GM18508 (cell line): ENCODE results near the gene ONECUT1.

Experiments
- ATAC-seq: cut with Tn5 transposase; IDR thresholded peaks from one replicate; pipeline ENCODE4 v1.9.1; 2021; ENCODE audit warnings: moderate number of reproducible peaks; ENCODE audit not compliant: insufficient read depth, unreplicated experiment

The ONECUT1 gene

GRCh38 chr15:52797625-52798501, 7.7 kb upstream of the ONECUT1 start:
- no peak for ATAC-seq

DNA sequence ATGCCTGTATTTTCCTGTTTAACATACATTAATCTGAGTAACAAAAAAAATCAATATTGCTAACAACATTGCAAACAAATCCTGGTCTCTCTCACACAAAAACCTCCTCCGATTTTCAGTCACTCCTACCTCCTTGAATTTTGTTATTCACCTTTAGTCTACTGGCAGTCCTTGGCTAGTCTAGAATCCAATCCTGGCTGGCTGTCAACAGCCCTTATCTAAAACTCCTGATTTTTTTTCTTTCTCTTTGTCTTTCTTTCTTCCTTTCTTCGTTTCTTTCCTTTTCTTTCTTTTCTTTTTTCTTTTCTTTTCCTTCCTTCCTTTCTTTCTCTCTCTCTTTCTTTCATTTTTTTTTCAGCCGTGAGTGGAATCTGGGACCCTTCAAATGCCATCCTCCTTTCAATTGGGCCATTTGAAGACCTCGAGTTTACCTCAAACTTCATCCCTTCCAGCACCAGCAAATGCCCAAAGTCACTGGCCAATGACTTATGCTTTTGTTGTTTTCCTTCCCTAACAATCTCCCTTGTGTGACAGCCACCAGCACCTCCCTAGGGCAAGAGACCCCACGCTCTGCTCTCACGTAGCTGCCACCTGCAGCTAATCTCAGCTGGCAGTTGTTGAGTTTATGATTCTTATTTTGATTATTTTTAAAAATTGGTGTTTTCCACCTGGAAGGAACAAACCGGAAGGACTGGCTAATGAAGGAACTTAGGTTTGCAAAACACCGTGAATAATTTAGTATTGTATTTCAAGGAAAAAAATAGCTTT, 6.8 kb upstream of the ONECUT1 start:
- no peak for ATAC-seq

GRCh38 chr15:52796228-52796521, 6.0 kb upstream of the ONECUT1 start:
- no peak for ATAC-seq

DNA sequence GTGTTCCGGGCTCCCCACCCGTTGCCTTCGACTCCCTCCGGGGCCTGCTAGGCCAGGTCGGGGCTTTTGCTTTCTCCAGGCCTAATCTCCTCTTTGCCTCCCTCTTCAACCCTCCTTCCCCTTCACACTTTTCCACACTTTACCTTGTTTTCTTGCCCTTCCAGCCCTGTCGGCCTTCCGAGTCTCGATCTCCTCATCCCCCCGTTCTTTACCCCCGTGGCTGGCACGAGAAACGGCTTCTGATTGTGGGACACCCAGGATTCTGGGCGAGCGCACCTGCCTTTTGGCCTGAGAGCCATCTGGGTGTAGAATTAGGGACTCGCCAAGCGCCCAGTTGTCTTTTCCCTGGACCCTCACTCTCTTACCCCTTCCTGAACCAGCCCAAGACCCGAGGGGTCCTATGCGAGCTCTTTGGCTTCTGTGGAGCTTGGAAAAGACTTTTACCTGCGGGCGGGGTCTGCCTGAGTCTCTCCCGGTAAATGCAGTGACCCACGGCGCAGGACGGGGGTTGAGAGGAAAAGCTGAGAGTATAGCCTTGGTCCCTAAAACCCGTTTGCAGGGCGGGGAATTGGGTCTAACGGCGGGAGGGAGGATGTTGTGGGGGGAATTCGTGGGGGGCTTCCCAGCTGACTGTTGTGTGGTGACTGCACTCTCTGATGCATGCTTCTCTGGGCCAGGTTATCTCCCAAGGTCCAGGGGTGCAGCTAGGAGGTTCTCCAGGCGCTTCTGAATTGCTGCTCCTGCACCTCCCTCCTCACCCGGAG, 5.5 kb upstream of the ONECUT1 start:
- ATAC-seq, result no peak

- ATAC-seq, result no peak
Observed at GRCh38 chr15:52794665-52795463, 4.7 kb upstream of the ONECUT1 start.

DNA sequence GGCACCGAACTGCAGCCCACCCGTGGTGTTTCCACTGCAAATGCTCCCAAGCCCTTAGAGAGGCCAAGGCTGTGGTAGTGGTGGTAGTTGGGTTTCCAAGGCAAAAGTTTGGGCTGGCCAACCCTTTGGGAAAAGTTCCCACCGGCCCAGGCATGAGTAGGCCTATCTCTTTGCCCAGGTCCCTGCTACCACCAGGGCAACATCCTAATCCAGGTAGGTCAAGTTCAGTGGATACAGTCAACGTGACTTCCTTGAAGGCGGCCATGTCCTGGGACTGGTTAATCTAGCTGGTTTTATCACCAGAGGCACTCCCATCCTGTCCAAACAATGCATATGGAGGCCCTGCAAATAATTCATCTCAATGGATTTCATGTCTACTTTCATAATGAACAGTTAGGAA, 1.6 kb upstream of the ONECUT1 start:
- no peak for ATAC-seq

- ATAC-seq, result no peak
Observed at GRCh38 chr15:52790941-52791751, 1.0 kb upstream of the ONECUT1 start.

DNA sequence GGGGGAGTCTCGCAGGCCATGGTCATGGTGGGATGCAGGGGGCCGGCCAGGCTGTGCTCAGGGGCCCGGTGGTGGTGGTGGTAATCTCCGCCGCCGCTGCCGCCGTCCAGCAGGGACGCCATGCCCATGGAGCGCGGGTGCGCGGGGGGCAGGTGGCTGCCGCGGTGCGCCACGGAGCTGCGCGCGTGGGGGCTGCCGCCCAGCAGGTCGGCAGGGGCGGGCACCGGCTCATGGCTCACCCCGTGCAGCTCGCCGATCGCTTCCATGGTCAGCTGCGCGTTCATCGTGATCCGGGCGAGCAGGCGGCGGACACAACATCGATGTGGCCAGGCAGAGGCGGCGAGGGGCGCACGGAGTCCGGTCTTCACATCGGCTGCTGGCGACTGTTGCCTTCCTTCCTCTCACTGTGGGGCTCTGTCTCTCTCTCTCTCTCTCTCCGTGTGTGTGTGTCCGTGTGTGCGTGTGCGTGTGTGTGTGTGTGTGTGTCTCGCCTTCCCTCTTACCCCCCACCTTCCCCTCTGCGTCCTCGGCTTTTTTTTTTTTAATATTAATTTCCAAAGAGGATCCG, 451 bp downstream of the ONECUT1 start:
- no peak for ATAC-seq

DNA sequence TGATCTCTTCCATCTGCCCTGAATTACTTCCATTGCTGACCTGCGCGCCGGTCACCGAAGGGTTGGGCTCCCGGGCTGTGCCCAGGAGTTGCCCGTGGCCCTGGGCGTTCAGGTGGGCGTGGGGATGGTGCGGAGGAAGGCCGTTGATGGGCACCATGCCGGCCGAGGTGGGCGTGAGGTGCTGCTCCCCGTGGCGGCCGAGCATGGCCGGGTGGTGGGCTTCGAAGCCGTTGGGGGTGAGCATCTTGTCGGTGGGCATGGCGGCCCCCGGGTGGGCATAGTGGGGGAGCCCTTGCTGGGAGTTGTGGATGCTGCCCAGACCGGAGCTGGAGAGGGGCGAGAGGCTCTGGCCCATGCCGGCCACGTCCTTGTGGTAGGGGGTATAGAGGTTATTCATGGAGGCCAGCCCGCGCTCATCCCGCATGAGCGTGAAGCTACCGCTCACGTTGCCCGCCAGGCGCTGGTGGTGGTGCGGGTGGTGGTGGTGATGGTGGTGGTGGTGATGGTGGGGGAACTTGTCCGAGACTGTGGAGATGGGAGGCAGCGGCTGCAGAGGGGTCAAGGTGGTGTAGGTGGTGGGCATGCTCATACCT, 1.0 kb downstream of the ONECUT1 start:
- ATAC-seq, result no peak

DNA sequence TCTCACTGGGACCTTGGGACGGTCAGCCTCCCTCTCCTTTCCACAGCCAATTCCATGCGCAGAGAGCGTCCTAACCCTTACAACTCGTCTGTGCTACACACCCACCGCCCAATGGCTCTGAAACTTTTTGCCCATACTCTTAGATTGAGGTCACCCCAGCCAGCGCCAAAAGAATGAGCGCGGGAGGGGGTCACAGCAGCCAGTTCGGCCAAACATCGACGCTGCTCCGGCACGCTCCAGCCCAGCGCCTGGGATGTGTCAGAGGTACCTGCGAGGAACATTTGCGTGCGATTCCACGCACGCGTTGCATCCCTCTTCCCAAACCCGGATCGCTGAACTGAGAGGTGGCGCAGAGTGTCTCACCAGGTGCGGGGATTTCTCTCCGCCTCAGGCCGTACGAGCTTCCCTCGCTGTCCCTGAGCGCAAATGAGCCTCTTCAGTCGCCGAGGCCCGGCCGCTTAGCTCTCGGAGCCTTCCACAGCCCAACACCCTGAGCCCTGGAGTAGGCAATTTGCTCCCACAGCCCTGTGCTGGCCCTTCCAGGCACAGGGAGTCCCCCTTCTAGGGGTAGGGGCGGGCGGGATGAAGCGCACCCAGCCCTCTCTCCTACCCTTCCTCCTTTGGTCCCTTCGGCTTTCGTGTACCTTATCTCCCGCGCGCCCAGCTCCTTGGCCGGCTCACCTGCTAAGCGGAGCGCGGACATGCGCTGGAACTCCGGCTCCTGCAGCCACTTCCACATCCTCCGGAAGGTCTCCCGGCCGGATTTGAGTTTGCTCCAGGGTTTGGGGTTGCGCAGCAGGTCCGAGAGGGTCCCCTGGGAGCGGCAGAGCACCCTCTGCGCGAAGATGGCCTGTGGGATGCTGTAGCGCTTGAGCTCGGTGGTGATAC, 1.8 kb downstream of the ONECUT1 start:
- no peak for ATAC-seq

DNA sequence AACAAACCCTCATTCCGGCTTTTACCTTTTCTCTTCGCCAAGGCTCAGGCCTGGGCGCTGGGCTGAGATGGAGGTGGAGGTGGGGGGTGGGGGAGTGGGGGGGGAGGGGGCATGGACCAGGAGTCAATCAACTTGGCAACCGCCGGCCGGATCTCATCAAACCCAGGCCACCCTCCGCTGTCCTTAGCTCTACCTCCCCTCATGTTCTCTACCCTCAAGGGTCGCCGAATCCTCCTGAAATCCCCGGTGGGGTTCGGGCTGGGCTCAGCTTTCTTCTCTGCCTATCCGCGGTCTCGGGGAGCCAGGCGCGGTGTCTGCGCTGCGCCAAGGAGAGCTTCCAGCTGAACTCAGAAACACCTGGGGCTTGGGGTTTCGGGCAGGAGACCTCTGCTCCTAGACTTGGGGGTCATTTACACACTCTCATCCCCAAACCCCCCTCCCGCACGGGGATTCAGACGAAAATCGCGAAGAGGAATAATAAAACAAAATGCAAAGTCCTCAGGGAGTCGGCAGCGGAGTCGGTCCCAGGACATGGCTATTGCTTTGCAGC, 2.5 kb downstream of the ONECUT1 start:
- ATAC-seq, result no peak

DNA sequence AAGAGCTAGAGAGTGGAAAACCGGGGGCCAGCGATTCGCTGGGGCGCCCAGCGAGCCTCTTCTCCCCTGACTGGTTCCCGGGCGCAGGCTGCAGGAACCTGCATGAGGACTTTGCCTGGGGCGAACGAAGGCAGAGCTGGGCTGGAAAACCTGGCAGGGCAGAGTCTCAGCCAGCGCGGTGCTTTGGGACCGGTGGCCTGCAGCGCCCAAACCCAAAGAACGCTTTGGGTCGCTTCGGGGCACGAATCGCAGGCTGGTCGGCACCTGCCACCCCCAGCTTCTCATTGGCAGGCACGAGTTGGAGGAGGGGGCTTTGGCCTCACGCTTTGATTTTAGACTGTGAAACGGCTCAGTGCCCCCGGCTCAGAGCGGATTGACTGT, 3.0 kb downstream of the ONECUT1 start:
- ATAC-seq, result no peak

GRCh38 chr15:52786436-52787122, 3.6 kb downstream of the ONECUT1 start:
- ATAC-seq, result no peak

GRCh38 chr15:52785672-52786406, 4.3 kb downstream of the ONECUT1 start:
- ATAC-seq, result no peak

GRCh38 chr15:52784799-52785671, 5.1 kb downstream of the ONECUT1 start:
- ATAC-seq, result no peak
